A673 (cell line): ENCODE results near the gene DNMBP.

ENCODE experiments used
- CTCF ChIP-seq: fragments of 300-800, 200-600 bp; sonication (generic); conservative IDR thresholded peaks from 2 replicates; pipeline ENCODE4 v1.5.1; 2017; ENCODE audit warnings: low read depth, mild to moderate bottlenecking, antibody characterized with exemption, low read length, moderate library complexity, mixed read lengths
- EZH2 ChIP-seq: fragments of 200-600 bp; sonication (generic); IDR thresholded peaks from 2 replicates; pipeline ENCODE4 v1.6.1; 2017; ENCODE audit warnings: borderline replicate concordance, low read depth, mild to moderate bottlenecking, mixed read lengths, antibody characterized with exemption, low read length; ENCODE audit not compliant: poor library complexity, severe bottlenecking

- TF ChIP-seq CTCF (peak; percentile 50), EZH2 (no peak)
Measured at GRCh38 chr10:100009283-100009792, 409 bp downstream of the DNMBP start.
